IPS-18a (cell line): ENCODE data around the gene GLRX2.

Experiments used
- H3K27ac ChIP-seq: one replicate; pipeline ENCODE4 v1.5.1; 2013; ENCODE audit warnings: low read length
- H3K27me3 ChIP-seq: one replicate; pipeline ENCODE4 v1.6.1; 2013; ENCODE audit warnings: mild to moderate bottlenecking, low read length; ENCODE audit not compliant: control insufficient read depth, insufficient read depth
- H3K36me3 ChIP-seq: one replicate; pipeline ENCODE4 v1.6.1; 2013; ENCODE audit warnings: low read depth, low read length; ENCODE audit not compliant: control insufficient read depth
- H3K4me1 ChIP-seq: one replicate; pipeline ENCODE4 v1.6.1; 2013; ENCODE audit warnings: low read depth, low read length; ENCODE audit not compliant: control insufficient read depth
- H3K4me3 ChIP-seq: one replicate; pipeline ENCODE4 v1.5.1; 2013; ENCODE audit warnings: low read length
- H3K9ac ChIP-seq: one replicate; pipeline ENCODE4 v1.6.1; 2013; ENCODE audit warnings: mild to moderate bottlenecking, low read length, moderate library complexity
- H3K9me3 ChIP-seq: one replicate; pipeline ENCODE4 v1.6.1; 2013; ENCODE audit warnings: low read depth, low read length; ENCODE audit not compliant: control insufficient read depth

GLRX2 gene

DNA sequence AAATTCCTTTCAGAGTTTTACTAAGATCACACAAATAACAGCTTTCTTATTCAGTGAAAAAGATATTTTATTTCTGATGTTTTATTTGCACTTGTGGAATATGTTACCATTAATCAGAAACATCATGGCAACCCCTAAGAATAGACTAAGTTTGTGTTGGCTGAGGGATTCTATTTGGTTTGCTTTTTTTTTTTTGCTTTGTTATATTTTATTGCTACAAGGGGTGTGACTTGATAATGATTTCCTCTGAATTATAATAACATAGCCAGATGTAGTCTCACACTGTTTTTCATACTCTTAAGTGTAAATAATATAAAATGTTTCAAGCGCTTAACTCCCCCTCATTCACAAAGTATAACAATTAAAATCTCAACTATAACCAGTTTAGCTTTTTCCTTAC is 20.0 kb downstream of the GLRX2 start:
- no peaks in the 10 kb centered on the region for H3K9me3 ChIP-seq
- H3K36me3 ChIP-seq = peaks cover 37% of the 10 kb centered on the region
- H3K4me1 ChIP-seq = no peaks in the 10 kb centered on the region
- no peaks in the 10 kb centered on the region for H3K27me3 ChIP-seq
- no peak overlapping the region for H3K27ac ChIP-seq
- no peak overlapping the region for H3K4me3 ChIP-seq
- H3K9ac ChIP-seq = no peak overlapping the region

GRCh38 chr1:193083365-193084088 is 21.7 kb downstream of the GLRX2 start:
- Histone ChIP-seq H3K27me3 (no peaks in the 10 kb centered on the region), H3K4me3 (no peak overlapping the region), H3K9me3 (no peaks in the 10 kb centered on the region), H3K27ac (no peak overlapping the region), H3K36me3 (peaks cover 52% of the 10 kb centered on the region), H3K4me1 (no peaks in the 10 kb centered on the region), H3K9ac (no peak overlapping the region)

DNA sequence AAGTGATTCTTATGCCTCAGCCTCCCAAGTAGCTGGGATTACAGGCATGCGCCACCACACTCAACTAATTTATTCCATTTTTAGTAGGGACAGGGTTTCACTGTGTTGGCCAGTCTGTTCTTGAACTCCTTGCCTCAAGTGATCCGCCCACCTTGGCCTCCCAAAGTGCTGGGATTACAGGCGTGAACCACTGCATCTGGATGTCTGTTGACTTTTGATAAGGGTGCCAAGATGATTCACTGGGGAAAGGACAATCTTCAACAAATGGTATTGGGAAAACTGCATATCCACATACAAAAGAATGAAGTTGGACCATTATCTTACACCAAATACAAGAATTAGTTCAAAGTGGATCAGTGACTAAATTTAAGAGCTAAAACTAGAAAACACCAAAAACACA is 26.0 kb downstream of the GLRX2 start:
- Histone ChIP-seq H3K27me3 (no peaks in the 10 kb centered on the region), H3K36me3 (peaks cover 58% of the 10 kb centered on the region), H3K9ac (no peak overlapping the region), H3K4me3 (no peak overlapping the region), H3K4me1 (no peaks in the 10 kb centered on the region), H3K9me3 (no peaks in the 10 kb centered on the region), H3K27ac (no peak overlapping the region)

DNA sequence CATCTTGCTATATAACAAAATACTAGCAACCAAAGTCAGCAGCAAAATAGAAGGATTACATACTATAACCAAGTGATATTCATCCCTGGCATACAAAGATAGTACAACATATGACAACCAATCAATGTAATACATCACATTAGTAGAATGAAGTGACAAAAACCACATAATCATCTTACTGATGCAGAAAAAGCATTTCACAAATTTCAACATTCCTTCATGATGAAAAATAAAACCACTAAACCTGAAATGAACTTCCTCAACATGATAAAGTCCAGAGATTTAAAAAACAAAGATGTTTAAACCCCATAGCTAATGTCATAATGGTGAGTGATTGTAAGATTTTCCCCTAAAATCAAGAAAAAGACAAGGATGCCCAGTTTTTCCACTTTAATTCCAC is 27.2 kb downstream of the GLRX2 start:
- H3K27me3 ChIP-seq = no peaks in the 10 kb centered on the region
- no peak overlapping the region for H3K9ac ChIP-seq
- H3K9me3 ChIP-seq = no peaks in the 10 kb centered on the region
- peaks cover 46% of the 10 kb centered on the region for H3K36me3 ChIP-seq
- H3K4me3 ChIP-seq = no peak overlapping the region
- H3K27ac ChIP-seq = no peak overlapping the region
- H3K4me1 ChIP-seq = no peaks in the 10 kb centered on the region

GRCh38 chr1:193070942-193071341 is 34.3 kb downstream of the GLRX2 start:
- no peak overlapping the region for H3K27ac ChIP-seq
- H3K9ac ChIP-seq = no peak overlapping the region
- H3K4me3 ChIP-seq = no peak overlapping the region
- no peaks in the 10 kb centered on the region for H3K36me3 ChIP-seq
- no peaks in the 10 kb centered on the region for H3K27me3 ChIP-seq
- no peaks in the 10 kb centered on the region for H3K9me3 ChIP-seq
- peaks cover 6% of the 10 kb centered on the region for H3K4me1 ChIP-seq

- Histone ChIP-seq H3K4me3 (no peak overlapping the region), H3K4me1 (peaks cover 6% of the 10 kb centered on the region), H3K9ac (no peak overlapping the region), H3K36me3 (no peaks in the 10 kb centered on the region), H3K27ac (no peak overlapping the region), H3K27me3 (no peaks in the 10 kb centered on the region), H3K9me3 (no peaks in the 10 kb centered on the region)
Measured at GRCh38 chr1:193070386-193070753, 34.8 kb downstream of the GLRX2 start.

- H3K4me3 ChIP-seq = no peak overlapping the region
Measured at GRCh38 chr1:193069748-193070385, 35.3 kb downstream of the GLRX2 start.

GRCh38 chr1:193068013-193068412 is 37.2 kb downstream of the GLRX2 start:
- Histone ChIP-seq H3K4me3 (no peak overlapping the region), H3K4me1 (peaks cover 10% of the 10 kb centered on the region), H3K27me3 (no peaks in the 10 kb centered on the region), H3K9me3 (no peaks in the 10 kb centered on the region), H3K27ac (no peak overlapping the region), H3K9ac (no peak overlapping the region), H3K36me3 (no peaks in the 10 kb centered on the region)

More at GRCh38 chr1:193069748-193070385, 35.3 kb downstream of the GLRX2 start:
- peaks cover 6% of the 10 kb centered on the region for H3K4me1 ChIP-seq
- no peaks in the 10 kb centered on the region for H3K27me3 ChIP-seq
- no peak overlapping the region for H3K9ac ChIP-seq
- no peaks in the 10 kb centered on the region for H3K36me3 ChIP-seq
- no peaks in the 10 kb centered on the region for H3K9me3 ChIP-seq
- no peak overlapping the region for H3K27ac ChIP-seq

- no peaks in the 10 kb centered on the region for H3K27me3 ChIP-seq
- no peak overlapping the region for H3K4me3 ChIP-seq
- no peaks in the 10 kb centered on the region for H3K9me3 ChIP-seq
- H3K27ac ChIP-seq = no peak overlapping the region
- peaks cover 10% of the 10 kb centered on the region for H3K4me1 ChIP-seq
- no peak overlapping the region for H3K9ac ChIP-seq
- no peaks in the 10 kb centered on the region for H3K36me3 ChIP-seq
Measured at GRCh38 chr1:193066606-193067005, 38.6 kb downstream of the GLRX2 start.

GRCh38 chr1:193065954-193066353 is 39.3 kb downstream of the GLRX2 start:
- peaks cover 10% of the 10 kb centered on the region for H3K4me1 ChIP-seq
- no peaks in the 10 kb centered on the region for H3K9me3 ChIP-seq
- no peak overlapping the region for H3K4me3 ChIP-seq
- H3K27ac ChIP-seq = no peak overlapping the region
- H3K9ac ChIP-seq = no peak overlapping the region
- no peaks in the 10 kb centered on the region for H3K36me3 ChIP-seq
- no peaks in the 10 kb centered on the region for H3K27me3 ChIP-seq

DNA sequence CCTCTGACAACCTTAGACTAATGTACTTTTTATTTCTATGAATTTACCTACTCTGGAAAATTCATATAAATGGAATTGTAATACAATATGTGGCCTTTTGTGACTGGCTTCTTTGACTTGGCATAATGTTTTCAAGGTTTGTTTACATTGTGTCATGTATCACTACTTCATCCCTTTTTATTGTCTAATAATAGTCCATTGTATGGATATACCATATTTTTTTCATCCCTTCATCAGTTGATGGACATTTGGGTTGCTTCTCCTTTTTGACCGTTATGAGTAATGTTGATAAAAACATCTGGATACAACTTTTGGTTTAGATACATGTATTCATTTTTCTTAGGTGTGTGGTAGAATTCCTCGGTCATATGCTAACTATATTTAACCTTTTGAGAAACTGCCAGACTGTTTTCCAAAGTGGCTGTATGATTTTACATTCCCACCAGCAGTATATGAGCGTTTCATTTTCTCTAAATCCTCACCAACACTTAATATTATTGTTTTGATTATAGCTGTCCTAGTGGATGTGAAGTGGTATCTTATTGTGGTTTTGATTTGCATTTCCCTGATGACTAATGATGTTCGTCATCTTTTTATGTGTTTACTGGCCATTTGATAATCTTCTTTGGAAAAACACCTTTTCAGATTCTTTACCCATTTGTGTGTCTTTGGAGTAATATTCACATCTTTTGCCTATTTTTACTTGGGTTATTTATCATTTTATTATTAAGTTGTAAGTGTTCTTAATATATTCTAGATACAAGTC is 42.3 kb downstream of the GLRX2 start:
- no peak overlapping the region for H3K4me3 ChIP-seq
- peaks cover 11% of the 10 kb centered on the region for H3K4me1 ChIP-seq
- no peaks in the 10 kb centered on the region for H3K27me3 ChIP-seq
- H3K36me3 ChIP-seq = no peaks in the 10 kb centered on the region
- no peak overlapping the region for H3K27ac ChIP-seq
- H3K9ac ChIP-seq = no peak overlapping the region
- no peaks in the 10 kb centered on the region for H3K9me3 ChIP-seq
